ENCODE measurements around the gene DMRTB1.

Gene DMRTB1

DNA sequence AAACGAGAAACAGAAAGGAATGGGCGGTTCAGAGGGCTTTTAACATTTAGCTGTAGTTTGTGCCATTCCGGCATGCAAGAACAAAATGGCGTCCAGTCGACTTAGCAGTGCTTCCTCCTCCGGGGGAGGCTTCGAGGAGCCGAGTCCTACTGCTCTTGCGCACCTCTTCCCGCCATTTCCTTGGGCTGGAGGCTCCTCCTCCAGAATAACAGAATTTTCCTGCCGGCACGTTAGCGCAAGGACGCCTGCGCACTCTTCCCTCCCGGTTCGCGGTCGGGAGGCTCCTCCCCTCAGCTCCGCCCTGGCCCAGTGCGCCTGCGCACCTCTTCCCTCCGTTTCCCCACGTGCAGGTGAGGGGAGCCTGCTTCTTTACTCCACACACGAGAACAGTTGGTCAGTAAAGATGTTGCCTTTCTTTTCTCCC is 1.0 kb downstream of the DMRTB1 start:
- no peaks in the 10 kb centered on the region for H3K4me1 ChIP-seq (ENCODE audit: control insufficient read depth, insufficient read depth, low read length)

GRCh38 chr1:53460666-53461322 is 1.6 kb downstream of the DMRTB1 start:
- Histone ChIP-seq H3K36me3 (ENCODE audit: control insufficient read depth, insufficient read depth, low read length) (no peaks in the 10 kb centered on the region), H3K4me1 (ENCODE audit: control insufficient read depth, insufficient read depth, low read length) (no peaks in the 10 kb centered on the region), H3K9ac (ENCODE audit: low read length) (no peak overlapping the region), H3K27me3 (ENCODE audit: control insufficient read depth, insufficient read depth, low read length) (no peaks in the 10 kb centered on the region), H3K9me3 (ENCODE audit: control insufficient read depth, low read length) (no peaks in the 10 kb centered on the region), H3K4me3 (ENCODE audit: low read length) (no peak overlapping the region)

More for the DNA sequence above, 1.0 kb downstream of the DMRTB1 start:
- Histone ChIP-seq H3K4me3 (ENCODE audit: low read length) (no peak overlapping the region), H3K9me3 (ENCODE audit: control insufficient read depth, low read length) (no peaks in the 10 kb centered on the region), H3K36me3 (ENCODE audit: control insufficient read depth, insufficient read depth, low read length) (no peaks in the 10 kb centered on the region), H3K27me3 (ENCODE audit: control insufficient read depth, insufficient read depth, low read length) (no peaks in the 10 kb centered on the region), H3K9ac (ENCODE audit: low read length) (no peak overlapping the region)

GRCh38 chr1:53461323-53462044 is 2.3 kb downstream of the DMRTB1 start:
- Histone ChIP-seq H3K27me3 (ENCODE audit: control insufficient read depth, insufficient read depth, low read length) (no peaks in the 10 kb centered on the region), H3K4me3 (ENCODE audit: low read length) (no peak overlapping the region), H3K9me3 (ENCODE audit: control insufficient read depth, low read length) (no peaks in the 10 kb centered on the region), H3K4me1 (ENCODE audit: control insufficient read depth, insufficient read depth, low read length) (no peaks in the 10 kb centered on the region), H3K36me3 (ENCODE audit: control insufficient read depth, insufficient read depth, low read length) (no peaks in the 10 kb centered on the region), H3K9ac (ENCODE audit: low read length) (no peak overlapping the region)

DNA sequence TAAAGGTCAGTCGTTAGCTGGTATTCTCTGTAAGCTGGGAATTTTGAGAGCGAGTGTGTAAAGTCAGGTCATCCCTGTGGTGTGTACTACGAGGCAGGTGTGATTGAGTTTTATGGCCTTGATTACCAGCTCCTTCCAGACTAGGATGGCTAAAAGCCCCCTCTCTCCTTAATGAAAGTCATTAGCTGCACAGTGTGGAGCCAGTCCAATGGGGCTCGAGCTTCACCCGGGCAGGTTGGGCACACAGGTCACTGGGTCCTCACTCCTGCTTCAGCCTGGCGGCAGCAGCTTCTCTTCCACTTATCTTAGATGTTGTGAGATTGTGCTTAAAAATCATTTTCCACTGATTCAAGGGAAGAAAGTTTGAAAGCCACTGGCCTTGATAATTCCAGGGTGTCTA is 3.0 kb downstream of the DMRTB1 start:
- Histone ChIP-seq H3K9ac (ENCODE audit: low read length) (no peak overlapping the region), H3K9me3 (ENCODE audit: control insufficient read depth, low read length) (no peaks in the 10 kb centered on the region), H3K27me3 (ENCODE audit: control insufficient read depth, insufficient read depth, low read length) (no peaks in the 10 kb centered on the region), H3K4me1 (ENCODE audit: control insufficient read depth, insufficient read depth, low read length) (no peaks in the 10 kb centered on the region), H3K4me3 (ENCODE audit: low read length) (no peak overlapping the region), H3K36me3 (ENCODE audit: control insufficient read depth, insufficient read depth, low read length) (no peaks in the 10 kb centered on the region)

DNA sequence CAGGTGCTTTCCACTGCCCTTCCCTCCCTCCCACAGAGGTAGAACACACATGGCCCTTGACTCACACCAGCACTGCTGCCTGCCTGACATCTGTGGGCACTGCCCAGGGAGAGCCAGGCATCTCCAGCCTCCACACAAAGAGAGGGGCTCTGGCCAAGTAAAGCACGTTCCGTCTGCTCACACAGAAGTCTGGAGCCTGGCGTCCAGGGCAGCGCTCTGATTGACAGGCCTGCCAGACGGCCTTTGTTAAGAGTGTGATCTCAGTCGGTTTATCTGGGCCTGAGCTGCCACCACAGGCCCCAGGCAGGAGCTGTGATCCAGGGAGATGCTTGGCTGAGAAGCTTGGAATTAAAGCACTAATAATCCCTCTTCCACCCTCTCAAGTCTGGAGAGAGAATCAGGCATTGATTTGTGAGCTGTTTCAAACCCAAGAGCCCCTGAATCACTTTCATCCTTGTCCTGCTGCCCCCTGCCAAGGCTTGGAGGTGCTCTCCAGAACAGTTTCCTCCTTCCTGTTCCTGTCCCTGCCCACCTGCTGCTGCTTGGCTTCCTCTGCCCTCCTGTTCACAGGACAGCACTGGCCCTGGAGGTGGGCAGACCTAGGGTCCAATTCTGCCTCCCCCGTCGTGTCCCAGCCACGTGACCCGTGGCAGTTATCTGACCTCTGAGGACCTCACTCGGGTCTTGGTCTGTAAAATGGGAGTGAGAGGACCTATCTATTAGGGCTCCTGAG is 3.7 kb downstream of the DMRTB1 start:
- Histone ChIP-seq H3K4me3 (ENCODE audit: low read length) (no peak overlapping the region), H3K4me1 (ENCODE audit: control insufficient read depth, insufficient read depth, low read length) (no peaks in the 10 kb centered on the region), H3K27me3 (ENCODE audit: control insufficient read depth, insufficient read depth, low read length) (no peaks in the 10 kb centered on the region), H3K9ac (ENCODE audit: low read length) (no peak overlapping the region), H3K36me3 (ENCODE audit: control insufficient read depth, insufficient read depth, low read length) (no peaks in the 10 kb centered on the region), H3K9me3 (ENCODE audit: control insufficient read depth, low read length) (no peaks in the 10 kb centered on the region)

GRCh38 chr1:53463961-53464899 is 5.0 kb downstream of the DMRTB1 start:
- Histone ChIP-seq H3K27me3 (ENCODE audit: control insufficient read depth, insufficient read depth, low read length) (no peaks in the 10 kb centered on the region), H3K9ac (ENCODE audit: low read length) (no peak overlapping the region), H3K9me3 (ENCODE audit: control insufficient read depth, low read length) (no peaks in the 10 kb centered on the region), H3K4me3 (ENCODE audit: low read length) (no peak overlapping the region), H3K36me3 (ENCODE audit: control insufficient read depth, insufficient read depth, low read length) (no peaks in the 10 kb centered on the region), H3K4me1 (ENCODE audit: control insufficient read depth, insufficient read depth, low read length) (no peaks in the 10 kb centered on the region)

GRCh38 chr1:53465023-53465957 is 6.1 kb downstream of the DMRTB1 start:
- Histone ChIP-seq H3K36me3 (ENCODE audit: control insufficient read depth, insufficient read depth, low read length) (no peaks in the 10 kb centered on the region), H3K4me1 (ENCODE audit: control insufficient read depth, insufficient read depth, low read length) (no peaks in the 10 kb centered on the region), H3K9me3 (ENCODE audit: control insufficient read depth, low read length) (no peaks in the 10 kb centered on the region), H3K4me3 (ENCODE audit: low read length) (no peak overlapping the region), H3K27me3 (ENCODE audit: control insufficient read depth, insufficient read depth, low read length) (no peaks in the 10 kb centered on the region), H3K9ac (ENCODE audit: low read length) (no peak overlapping the region)

DNA sequence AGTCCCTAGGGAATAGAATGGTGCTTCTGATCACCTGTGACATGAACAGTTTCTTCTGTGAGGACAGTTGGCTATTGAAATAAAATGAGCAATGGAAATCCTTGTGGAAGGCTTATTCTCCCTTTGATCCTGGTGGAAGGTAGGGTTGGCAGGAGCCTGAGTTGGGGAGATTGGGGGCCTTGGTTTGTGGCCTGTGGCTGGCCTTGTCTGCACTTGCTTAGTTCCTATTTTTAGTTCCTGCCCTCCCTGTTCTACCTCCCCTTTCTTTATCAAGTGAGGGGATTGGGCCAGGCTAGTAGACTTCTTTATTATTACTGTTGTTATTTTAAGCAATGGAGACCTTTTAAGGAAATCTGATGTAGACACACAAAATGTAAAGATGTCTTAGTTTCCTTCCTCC is 8.2 kb downstream of the DMRTB1 start:
- no peak overlapping the region for H3K9ac ChIP-seq (ENCODE audit: low read length)
- H3K4me3 ChIP-seq (ENCODE audit: low read length): no peak overlapping the region
- H3K36me3 ChIP-seq (ENCODE audit: control insufficient read depth, insufficient read depth, low read length): no peaks in the 10 kb centered on the region
- no peaks in the 10 kb centered on the region for H3K9me3 ChIP-seq (ENCODE audit: control insufficient read depth, low read length)
- H3K4me1 ChIP-seq (ENCODE audit: control insufficient read depth, insufficient read depth, low read length): no peaks in the 10 kb centered on the region
- no peaks in the 10 kb centered on the region for H3K27me3 ChIP-seq (ENCODE audit: control insufficient read depth, insufficient read depth, low read length)

DNA sequence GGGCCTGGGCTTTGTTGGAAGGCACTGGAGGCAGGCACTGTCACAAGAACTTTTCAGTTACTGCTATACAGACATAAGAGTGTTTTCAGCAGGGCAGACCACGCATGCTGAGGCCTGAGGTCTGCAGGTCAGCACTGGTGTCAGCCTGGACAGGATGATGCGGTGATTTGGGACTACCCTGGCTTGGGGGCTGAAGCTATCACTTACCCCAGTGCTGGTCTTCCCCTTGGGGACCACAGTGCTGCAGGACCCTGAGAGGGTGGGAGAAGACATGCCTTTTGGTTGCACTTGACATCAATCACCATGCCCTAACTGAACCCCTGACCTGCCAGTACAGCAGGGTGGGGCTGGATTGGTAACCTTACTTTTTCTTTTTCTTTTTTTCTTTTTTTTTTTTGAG is 9.2 kb downstream of the DMRTB1 start:
- no peak overlapping the region for H3K9ac ChIP-seq (ENCODE audit: low read length)
- H3K4me3 ChIP-seq (ENCODE audit: low read length): no peak overlapping the region
- no peaks in the 10 kb centered on the region for H3K9me3 ChIP-seq (ENCODE audit: control insufficient read depth, low read length)
- no peaks in the 10 kb centered on the region for H3K36me3 ChIP-seq (ENCODE audit: control insufficient read depth, insufficient read depth, low read length)
- H3K27me3 ChIP-seq (ENCODE audit: control insufficient read depth, insufficient read depth, low read length): no peaks in the 10 kb centered on the region
- H3K4me1 ChIP-seq (ENCODE audit: control insufficient read depth, insufficient read depth, low read length): no peaks in the 10 kb centered on the region

DNA sequence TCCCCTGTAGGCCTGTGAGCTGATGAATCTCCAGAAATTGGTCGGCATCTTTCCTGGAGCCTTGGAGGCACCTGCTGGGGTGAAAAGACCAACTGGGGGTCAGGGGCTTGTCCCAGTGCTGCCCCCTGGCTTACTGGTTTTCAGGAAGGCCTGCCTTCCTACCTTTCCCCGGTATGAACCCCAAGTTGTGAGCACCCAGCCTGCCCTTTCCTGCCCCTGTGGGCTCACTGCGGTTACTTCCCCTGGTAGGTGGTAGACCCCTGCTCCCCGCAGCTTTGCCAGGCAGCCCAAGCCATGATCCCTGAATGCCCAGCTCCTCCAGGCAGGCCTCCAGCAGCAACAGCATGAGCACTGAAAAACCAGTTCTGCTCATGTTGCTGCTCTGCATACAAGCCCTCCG is 10.2 kb downstream of the DMRTB1 start:
- H3K36me3 ChIP-seq (ENCODE audit: control insufficient read depth, insufficient read depth, low read length): no peaks in the 10 kb centered on the region
- no peak overlapping the region for H3K9ac ChIP-seq (ENCODE audit: low read length)
- H3K9me3 ChIP-seq (ENCODE audit: control insufficient read depth, low read length): no peaks in the 10 kb centered on the region
- H3K4me1 ChIP-seq (ENCODE audit: control insufficient read depth, insufficient read depth, low read length): no peaks in the 10 kb centered on the region
- no peak overlapping the region for H3K4me3 ChIP-seq (ENCODE audit: low read length)
- no peaks in the 10 kb centered on the region for H3K27me3 ChIP-seq (ENCODE audit: control insufficient read depth, insufficient read depth, low read length)

- Histone ChIP-seq H3K27me3 (ENCODE audit: control insufficient read depth, insufficient read depth, low read length) (no peaks in the 10 kb centered on the region), H3K9ac (ENCODE audit: low read length) (no peak overlapping the region), H3K4me3 (ENCODE audit: low read length) (no peak overlapping the region), H3K9me3 (ENCODE audit: control insufficient read depth, low read length) (no peaks in the 10 kb centered on the region), H3K4me1 (ENCODE audit: control insufficient read depth, insufficient read depth, low read length) (no peaks in the 10 kb centered on the region), H3K36me3 (ENCODE audit: control insufficient read depth, insufficient read depth, low read length) (no peaks in the 10 kb centered on the region)
Measured at GRCh38 chr1:53470155-53470554, 11.0 kb downstream of the DMRTB1 start.
